ENCODE measurements around the gene NECTIN2.

NECTIN2 gene

GRCh38 chr19:44845612-44846454, at the start of gene NECTIN2:
NECTIN2 (plus strand) TSS chr19:44846297; CDS start chr19:44846526, 229 bp downstream.
- DNase-seq (ENCODE audit: low read depth): peak; percentile 95

GRCh38 chr19:44796701-44797115, 49.4 kb upstream of the NECTIN2 start:
- DNase-seq (ENCODE audit: low read depth): peak; percentile 59

GRCh38 chr19:44799627-44800346, 46.3 kb upstream of the NECTIN2 start:
- no peak for DNase-seq (ENCODE audit: low read depth)

GRCh38 chr19:44800461-44800860, 45.6 kb upstream of the NECTIN2 start:
- peak; percentile 87 for DNase-seq (ENCODE audit: low read depth)

DNA sequence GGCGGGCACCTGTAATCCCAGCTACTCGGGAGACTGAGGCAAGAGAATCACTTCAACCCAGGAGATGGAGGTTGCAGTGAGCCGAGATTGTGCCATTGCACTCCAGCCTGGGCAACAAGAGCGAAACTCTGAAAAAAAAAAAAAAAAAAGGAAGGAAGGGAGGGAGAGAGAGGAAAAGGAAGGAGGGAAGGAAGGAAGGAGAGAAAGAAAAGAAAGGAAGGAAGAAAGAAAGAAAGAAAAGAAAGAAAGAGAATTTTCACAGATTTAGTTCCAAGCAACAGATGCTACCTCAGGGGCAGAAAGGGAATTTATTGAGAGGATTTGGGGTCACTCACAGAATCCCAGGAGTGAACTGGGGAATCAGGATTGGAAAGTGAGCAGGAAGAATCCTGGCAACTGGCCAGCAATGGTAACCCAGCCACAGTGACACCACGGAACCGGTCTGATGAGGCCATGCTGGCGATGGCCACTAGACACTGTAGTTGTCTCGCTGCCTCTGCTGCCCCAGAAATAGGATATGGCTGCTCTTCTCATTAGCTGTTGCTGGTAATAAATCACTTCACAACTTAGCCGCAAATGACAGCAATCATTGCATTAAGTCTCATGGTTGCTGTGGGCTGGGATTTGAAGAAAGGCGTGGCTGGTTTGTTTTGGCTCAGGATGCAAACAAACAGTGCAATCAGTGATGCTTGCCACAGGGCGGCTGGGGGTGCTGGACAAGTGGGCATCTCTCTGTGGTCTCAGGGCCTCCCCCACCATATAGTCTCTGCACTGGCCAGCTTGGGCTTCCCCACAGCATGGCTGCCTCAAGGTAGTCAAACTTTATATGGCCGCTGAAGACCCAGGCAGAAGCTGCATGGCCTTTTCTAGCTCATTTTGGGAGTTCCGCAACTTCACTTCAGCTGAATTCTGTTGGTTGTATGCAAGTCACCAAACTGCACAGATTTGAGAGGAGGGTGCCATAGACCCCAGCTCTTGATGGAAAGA, 42.4 kb upstream of the NECTIN2 start:
- DNase-seq (ENCODE audit: low read depth): no peak

GRCh38 chr19:44806291-44806690, 39.8 kb upstream of the NECTIN2 start:
- no peak for DNase-seq (ENCODE audit: low read depth)

DNA sequence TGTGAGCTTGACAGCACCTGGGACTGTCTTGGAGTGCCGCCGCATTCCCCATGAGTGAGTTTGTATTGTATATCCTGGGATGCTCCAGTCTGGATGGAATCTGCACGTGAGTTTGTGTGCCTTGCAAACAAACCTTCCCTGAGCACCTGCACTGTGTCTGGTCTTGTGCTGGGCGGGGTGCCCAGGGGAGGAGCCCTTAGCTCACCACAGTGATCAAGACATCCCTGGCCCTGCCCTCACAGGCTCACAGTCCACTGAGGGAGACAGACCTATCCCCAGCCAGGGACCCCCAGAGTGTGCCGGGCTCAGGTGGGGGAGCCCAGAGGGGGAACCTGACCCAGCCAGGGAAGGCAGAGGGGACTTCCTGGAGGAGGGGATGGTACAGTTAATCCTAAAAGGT, 38.9 kb upstream of the NECTIN2 start:
- DNase-seq (ENCODE audit: low read depth): no peak

- peak; percentile 53 for DNase-seq (ENCODE audit: low read depth)
These were observed 38.2 kb upstream of the NECTIN2 start for GRCh38 chr19:44807652-44808462.

- no peak for DNase-seq (ENCODE audit: low read depth)
These were observed 37.4 kb upstream of the NECTIN2 start, which contains the start of gene BCAM for GRCh38 chr19:44808463-44809371. BCAM (plus strand) TSS chr19:44809103; CDS start chr19:44809125, 22 bp downstream.

DNA sequence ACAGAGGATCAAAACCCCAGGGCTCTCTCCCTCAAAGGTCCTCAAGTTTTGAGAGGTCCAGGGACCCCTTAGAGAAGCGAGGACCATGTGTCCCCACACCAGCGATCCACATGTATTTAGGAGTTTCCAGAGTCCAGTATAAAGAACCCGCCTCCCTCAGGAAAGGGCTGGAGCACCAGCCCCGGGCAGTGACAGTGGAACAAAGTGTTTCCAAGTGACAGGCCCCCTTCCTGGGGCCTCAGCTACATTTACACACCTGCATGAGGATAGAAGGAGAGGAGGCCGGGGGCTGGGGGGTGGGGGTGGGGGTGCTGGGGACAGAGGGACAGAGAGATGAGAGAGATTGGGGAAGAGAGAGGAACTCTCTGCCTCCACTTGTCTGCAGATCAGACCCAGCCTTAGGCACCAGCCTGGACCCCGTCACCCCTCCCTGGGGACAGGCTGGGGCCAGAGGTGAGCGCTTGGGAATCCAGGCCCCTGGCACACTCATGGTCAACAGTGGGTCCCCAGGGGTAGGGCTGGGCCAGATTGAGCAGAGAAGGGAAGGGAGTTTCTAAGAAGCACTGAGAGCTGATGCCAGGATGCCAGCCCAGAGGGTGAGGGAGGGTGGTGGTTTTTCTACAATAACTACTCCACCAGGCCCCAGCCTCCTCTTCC, 36.4 kb upstream of the NECTIN2 start:
- no peak for DNase-seq (ENCODE audit: low read depth)

GRCh38 chr19:44810234-44811121, 35.6 kb upstream of the NECTIN2 start:
- no peak for DNase-seq (ENCODE audit: low read depth)

DNA sequence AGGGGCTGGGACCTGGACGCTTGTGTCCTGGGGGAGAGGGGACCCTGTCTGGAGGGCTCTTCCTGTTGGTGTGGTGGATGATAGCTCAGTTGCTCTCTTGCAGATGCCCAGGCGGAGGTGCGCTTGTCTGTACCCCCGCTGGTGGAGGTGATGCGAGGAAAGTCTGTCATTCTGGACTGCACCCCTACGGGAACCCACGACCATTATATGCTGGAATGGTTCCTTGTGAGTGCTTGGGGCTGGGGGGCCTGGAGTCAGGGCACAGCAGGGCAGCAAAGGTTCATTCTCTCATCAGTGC, 35.0 kb upstream of the NECTIN2 start:
- no peak for DNase-seq (ENCODE audit: low read depth)

GRCh38 chr19:44812142-44812718, 33.9 kb upstream of the NECTIN2 start:
- no peak for DNase-seq (ENCODE audit: low read depth)

DNA sequence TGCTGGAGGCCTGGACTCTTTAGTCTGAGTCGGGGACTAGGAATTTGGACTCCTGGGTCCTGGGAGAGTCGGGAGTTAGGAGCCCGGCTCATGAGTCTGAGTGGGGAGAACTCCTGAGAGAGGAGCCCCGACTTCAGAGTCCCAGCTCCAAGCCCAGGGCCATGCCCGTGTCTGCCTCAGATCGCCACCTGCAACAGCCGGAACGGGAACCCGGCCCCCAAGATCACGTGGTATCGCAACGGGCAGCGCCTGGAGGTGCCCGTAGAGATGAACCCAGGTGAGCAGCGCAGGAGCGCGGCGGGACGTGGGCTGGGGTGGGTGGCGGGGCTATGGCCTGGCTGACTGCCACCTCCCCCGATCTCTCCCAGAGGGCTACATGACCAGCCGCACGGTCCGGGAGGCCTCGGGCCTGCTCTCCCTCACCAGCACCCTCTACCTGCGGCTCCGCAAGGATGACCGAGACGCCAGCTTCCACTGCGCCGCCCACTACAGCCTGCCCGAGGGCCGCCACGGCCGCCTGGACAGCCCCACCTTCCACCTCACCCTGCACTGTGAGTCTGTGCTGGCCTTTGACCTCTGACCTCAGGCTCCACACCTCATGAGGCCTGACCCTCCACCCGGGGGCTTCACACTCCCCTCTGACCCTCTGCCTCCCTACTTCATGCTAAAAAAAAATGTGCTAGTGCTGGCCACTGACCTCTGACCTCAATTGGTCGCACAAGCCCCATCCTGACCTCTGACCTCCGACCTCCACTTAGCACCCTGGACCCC, 32.8 kb upstream of the NECTIN2 start:
- no peak for DNase-seq (ENCODE audit: low read depth)

GRCh38 chr19:44813841-44814470, 32.1 kb upstream of the NECTIN2 start:
- DNase-seq (ENCODE audit: low read depth): no peak

DNA sequence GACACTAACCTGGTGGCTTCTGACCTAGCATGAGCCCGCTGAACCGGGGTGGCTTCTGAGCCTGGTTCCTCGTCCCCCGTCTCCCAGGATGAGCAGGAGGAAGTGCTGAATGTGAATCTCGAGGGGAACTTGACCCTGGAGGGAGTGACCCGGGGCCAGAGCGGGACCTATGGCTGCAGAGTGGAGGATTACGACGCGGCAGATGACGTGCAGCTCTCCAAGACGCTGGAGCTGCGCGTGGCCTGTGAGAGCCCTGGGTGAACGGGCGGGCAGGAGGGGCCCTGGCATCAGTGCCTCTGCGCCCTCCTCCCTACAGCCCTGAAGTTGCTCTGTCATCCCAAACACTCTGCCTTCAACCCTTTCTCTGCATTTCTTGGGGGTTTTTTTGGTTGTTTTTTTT, 31.6 kb upstream of the NECTIN2 start:
- no peak for DNase-seq (ENCODE audit: low read depth)

DNA sequence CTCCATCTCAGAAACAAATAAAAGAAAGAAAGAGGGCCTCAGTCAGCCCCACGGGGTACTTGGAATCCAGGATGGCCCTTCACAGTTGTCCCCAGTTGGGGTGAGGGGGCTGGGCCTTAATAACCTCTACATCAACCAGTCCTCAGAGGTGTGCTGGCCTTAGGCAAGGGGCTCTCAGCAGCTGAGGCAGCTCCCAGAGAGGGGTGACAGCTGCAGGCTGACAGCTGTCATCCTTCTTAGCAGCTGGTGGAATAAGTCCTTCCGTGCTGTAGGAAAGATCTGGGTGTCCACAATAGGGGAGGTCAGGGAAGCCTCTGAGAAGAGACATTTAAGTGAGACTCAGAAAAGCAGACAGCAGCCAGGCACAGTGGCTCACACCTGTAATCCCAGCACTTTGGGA, 29.8 kb upstream of the NECTIN2 start:
- no peak for DNase-seq (ENCODE audit: low read depth)
